Spleen (tissue), 7 donors: ENCODE measurements around the gene NDUFAF8.

Experiments
- POLR2AphosphoS5 ChIP-seq, 3 donors: sonication (generic); formaldehyde crosslinking; IDR thresholded peaks; one replicate each; pipeline ENCODE4 v1.5.1; 2017; ENCODE audit warnings: antibody characterized with exemption in 3 of 3
- TF ChIP-seq, protein P1 (sequence below), 11 experiments: fragments of 200-600 bp in 7 of 11; fragments of 450-650 bp in 4 of 11; sonication (generic) in 4 of 11; IDR thresholded peaks in 8 of 11; conservative IDR thresholded peaks in 3 of 11; 1 replicate in 7 of 11; 2 replicates in 4 of 11; pipeline versions ENCODE4 v1.4.0 to v1.8.0; 2016 to 2021; ENCODE audit warnings: antibody characterized with exemption in 11 of 11, inconsistent platforms in 4 of 11, mild to moderate bottlenecking in 1 of 11
- donor health status: DM: no; HTN: no; CAD: no; lungs with moderate emphysema.
- donor health status: DM: no; HTN: no; CAD: no.
- donor health status: DM: no; HTN: no; CAD: no.

DNA sequence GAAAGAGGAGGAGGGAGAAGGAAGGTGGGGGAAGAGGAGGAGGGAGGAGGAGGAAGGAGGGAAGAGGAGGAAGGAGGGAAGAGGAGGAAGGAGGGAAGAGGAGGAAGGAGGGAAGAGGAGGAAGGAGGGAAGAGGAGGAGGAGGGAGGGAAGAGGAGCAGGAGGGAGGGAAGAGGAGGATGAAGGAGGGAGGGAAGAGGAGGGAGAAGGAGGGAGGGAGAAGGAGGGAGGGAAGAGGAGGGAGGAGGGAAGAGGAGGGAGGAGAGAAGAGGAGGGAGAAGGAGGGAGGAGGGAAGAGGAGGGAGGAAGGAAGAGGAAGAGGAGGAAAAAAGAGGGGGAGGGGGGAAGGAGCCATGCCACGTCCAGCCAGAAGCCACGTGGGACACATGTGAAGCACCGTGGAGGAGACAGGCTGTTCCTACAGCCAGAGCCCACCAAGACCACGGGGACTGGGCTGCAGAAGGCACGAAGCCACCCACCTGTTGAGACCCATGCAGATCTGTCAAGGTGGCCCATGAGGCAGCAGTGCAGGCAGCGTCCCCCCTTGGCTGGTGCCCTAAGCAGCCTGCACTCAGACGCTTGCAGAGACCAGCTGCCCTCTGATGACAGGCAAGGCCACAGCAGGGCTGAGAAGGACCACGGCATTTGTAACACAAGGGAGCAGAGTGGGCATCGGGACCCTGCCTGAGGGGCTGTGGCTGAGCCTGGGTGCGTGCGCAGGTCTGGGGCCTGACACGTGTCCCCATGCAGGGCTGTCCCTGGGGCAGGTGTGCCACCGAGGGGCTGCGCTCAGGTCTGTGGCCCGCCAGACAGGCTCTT is 10.3 kb downstream of the NDUFAF8 start:
- TF ChIP-seq, protein P1, sequence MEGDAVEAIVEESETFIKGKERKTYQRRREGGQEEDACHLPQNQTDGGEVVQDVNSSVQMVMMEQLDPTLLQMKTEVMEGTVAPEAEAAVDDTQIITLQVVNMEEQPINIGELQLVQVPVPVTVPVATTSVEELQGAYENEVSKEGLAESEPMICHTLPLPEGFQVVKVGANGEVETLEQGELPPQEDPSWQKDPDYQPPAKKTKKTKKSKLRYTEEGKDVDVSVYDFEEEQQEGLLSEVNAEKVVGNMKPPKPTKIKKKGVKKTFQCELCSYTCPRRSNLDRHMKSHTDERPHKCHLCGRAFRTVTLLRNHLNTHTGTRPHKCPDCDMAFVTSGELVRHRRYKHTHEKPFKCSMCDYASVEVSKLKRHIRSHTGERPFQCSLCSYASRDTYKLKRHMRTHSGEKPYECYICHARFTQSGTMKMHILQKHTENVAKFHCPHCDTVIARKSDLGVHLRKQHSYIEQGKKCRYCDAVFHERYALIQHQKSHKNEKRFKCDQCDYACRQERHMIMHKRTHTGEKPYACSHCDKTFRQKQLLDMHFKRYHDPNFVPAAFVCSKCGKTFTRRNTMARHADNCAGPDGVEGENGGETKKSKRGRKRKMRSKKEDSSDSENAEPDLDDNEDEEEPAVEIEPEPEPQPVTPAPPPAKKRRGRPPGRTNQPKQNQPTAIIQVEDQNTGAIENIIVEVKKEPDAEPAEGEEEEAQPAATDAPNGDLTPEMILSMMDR (IDR thresholded peaks at IDR 0.05 in 8 of 11, conservative IDR thresholded peaks at IDR 0.05 in 3 of 11): no peak
- peak in 1 of 3 donors; percentile 55 for TF ChIP-seq POLR2AphosphoS5 (IDR thresholded peaks at IDR 0.05)
